Skeletal muscle tissue (tissue), 4 donors: ENCODE results near the gene TEX22. TPM values are rescaled to one million over a fixed set of nuclear protein-coding genes. Genes with fewer than 3 reads are reported as not detected.

Source experiments
- H3K27ac ChIP-seq: one replicate; pipeline ENCODE4 v1.7.0; 2013; ENCODE audit warnings: mild to moderate bottlenecking, low read depth, low read length, inconsistent platforms
- H3K27me3 ChIP-seq, 3 donors: one replicate each; pipeline ENCODE4 v1.7.0; 2013; ENCODE audit warnings: low read length in 3 of 3; ENCODE audit not compliant: control insufficient read depth in 3 of 3, insufficient read depth in 3 of 3
- H3K36me3 ChIP-seq, 3 donors: one replicate each; pipeline ENCODE4 v1.7.0; 2013; ENCODE audit warnings: low read length in 3 of 3; ENCODE audit not compliant: control insufficient read depth in 3 of 3, insufficient read depth in 3 of 3
- H3K4me1 ChIP-seq, 3 donors: one replicate each; pipeline ENCODE4 v1.7.0; 2013; ENCODE audit warnings: low read length in 3 of 3, mild to moderate bottlenecking in 3 of 3; ENCODE audit not compliant: control insufficient read depth in 3 of 3, insufficient read depth in 3 of 3
- H3K4me3 ChIP-seq, 3 donors: one replicate each; pipeline ENCODE4 v1.7.0; 2013; ENCODE audit warnings: low read length in 3 of 3
- H3K9ac ChIP-seq, 3 donors: one replicate each; pipeline ENCODE4 v1.7.0; 2013; ENCODE audit warnings: low read length in 3 of 3, mild to moderate bottlenecking in 3 of 3, moderate library complexity in 2 of 3, low read depth in 1 of 3
- H3K9me3 ChIP-seq, 3 donors: one replicate each; pipeline ENCODE4 v1.7.0; 2013; ENCODE audit warnings: low read length in 3 of 3; ENCODE audit not compliant: control insufficient read depth in 3 of 3
- total RNA-seq: library from RNA; depleted of rRNA; stranded (reverse); fragments of >200 nt; gene quantifications from one replicate; pipeline ENCODE4 v1.2.3, GENCODE V29; 2014
- donor health status: Osteomylitis.

The TEX22 gene
- total RNA-seq, 1 donor from 2014 or later: under 0.01 TPM

DNA sequence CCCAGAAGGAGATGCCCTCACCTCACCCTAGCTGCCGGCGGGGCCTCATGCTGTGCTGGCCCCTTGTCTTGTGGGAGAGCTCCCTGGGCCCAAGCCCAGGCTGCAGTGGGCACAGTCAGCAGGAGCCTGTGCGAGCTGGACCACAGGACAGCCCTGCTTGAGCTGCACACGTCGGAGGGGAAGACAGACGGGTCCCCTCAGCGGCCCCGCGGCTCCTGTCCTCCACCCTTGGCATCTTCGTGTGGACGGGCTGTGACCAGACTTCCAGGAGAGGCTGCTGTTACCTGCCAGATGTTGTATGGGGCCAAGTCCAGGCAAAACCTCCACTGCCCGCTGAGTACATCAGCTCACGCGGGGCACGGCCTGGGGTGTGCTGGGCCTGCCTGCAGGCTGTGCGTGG, 9.4 kb upstream of the TEX22 start:
- Histone ChIP-seq H3K36me3 (peaks cover 19 to 38% (median 35%) of the 10 kb centered on the region in 3 donors), H3K27ac (no peak overlapping the region), H3K9ac (peak overlapping the region in 1 of 3 donors; percentile 54), H3K27me3 (no peaks in the 10 kb centered on the region), H3K4me3 (no peak overlapping the region), H3K9me3 (no peaks in the 10 kb centered on the region), H3K4me1 (peaks cover 16 to 36% (median 23%) of the 10 kb centered on the region in 3 donors)

GRCh38 chr14:105389534-105389933, 8.8 kb upstream of the TEX22 start:
- Histone ChIP-seq H3K36me3 (peaks cover 17 to 37% (median 31%) of the 10 kb centered on the region in 3 donors), H3K27me3 (no peaks in the 10 kb centered on the region), H3K4me3 (no peak overlapping the region), H3K27ac (peak overlapping the region; percentile 56), H3K9me3 (no peaks in the 10 kb centered on the region), H3K4me1 (peaks cover 16 to 36% (median 23%) of the 10 kb centered on the region in 3 donors), H3K9ac (peak overlapping the region in 1 of 3 donors; percentile 54)

- no peaks in the 10 kb centered on the region for H3K27me3 ChIP-seq
- peak overlapping the region in 1 of 3 donors; percentile 54 for H3K9ac ChIP-seq
- peak overlapping the region; percentile 56 for H3K27ac ChIP-seq
- peaks cover 16 to 36% (median 23%) of the 10 kb centered on the region in 3 donors for H3K4me1 ChIP-seq
- no peak overlapping the region for H3K4me3 ChIP-seq
- H3K36me3 ChIP-seq: peaks cover 19 to 36% (median 25%) of the 10 kb centered on the region in 3 donors
- no peaks in the 10 kb centered on the region for H3K9me3 ChIP-seq
Measured at GRCh38 chr14:105389976-105390848, 8.1 kb upstream of the TEX22 start.

GRCh38 chr14:105390849-105391500, 7.4 kb upstream of the TEX22 start:
- H3K4me3 ChIP-seq: no peak overlapping the region

DNA sequence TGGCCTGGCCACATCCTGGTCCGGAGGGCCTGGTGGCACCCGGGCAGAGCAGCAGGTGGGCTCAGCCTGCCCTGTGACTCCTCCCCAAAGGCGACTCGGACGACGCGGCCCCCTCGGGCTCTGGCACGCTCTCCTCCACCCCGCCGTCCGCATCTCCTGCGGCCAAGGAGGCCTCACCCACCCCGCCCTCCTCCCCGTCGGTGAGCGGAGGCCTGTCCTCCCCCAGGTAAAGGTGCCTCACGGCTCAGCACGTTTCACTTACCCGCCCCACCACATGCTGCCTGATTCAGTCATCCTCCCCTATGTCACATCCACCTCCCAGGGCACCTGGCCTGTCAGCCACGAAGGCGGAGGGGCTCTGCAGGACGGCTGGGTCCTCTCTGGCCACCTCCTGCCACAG, 6.8 kb upstream of the TEX22 start:
- H3K4me1 ChIP-seq: peaks cover 16 to 36% (median 23%) of the 10 kb centered on the region in 3 donors
- no peaks in the 10 kb centered on the region for H3K9me3 ChIP-seq
- H3K36me3 ChIP-seq: peaks cover 13 to 29% (median 21%) of the 10 kb centered on the region in 3 donors
- no peak overlapping the region for H3K9ac ChIP-seq
- H3K27ac ChIP-seq: no peak overlapping the region
- no peak overlapping the region for H3K4me3 ChIP-seq
- no peaks in the 10 kb centered on the region for H3K27me3 ChIP-seq

More at GRCh38 chr14:105390849-105391500, 7.4 kb upstream of the TEX22 start:
- Histone ChIP-seq H3K9ac (peak overlapping the region in 1 of 3 donors; percentile 54), H3K27ac (peak overlapping the region; percentile 56), H3K36me3 (peaks cover 14 to 34% (median 21%) of the 10 kb centered on the region in 3 donors), H3K27me3 (no peaks in the 10 kb centered on the region), H3K9me3 (no peaks in the 10 kb centered on the region), H3K4me1 (peaks cover 16 to 36% (median 23%) of the 10 kb centered on the region in 3 donors)

DNA sequence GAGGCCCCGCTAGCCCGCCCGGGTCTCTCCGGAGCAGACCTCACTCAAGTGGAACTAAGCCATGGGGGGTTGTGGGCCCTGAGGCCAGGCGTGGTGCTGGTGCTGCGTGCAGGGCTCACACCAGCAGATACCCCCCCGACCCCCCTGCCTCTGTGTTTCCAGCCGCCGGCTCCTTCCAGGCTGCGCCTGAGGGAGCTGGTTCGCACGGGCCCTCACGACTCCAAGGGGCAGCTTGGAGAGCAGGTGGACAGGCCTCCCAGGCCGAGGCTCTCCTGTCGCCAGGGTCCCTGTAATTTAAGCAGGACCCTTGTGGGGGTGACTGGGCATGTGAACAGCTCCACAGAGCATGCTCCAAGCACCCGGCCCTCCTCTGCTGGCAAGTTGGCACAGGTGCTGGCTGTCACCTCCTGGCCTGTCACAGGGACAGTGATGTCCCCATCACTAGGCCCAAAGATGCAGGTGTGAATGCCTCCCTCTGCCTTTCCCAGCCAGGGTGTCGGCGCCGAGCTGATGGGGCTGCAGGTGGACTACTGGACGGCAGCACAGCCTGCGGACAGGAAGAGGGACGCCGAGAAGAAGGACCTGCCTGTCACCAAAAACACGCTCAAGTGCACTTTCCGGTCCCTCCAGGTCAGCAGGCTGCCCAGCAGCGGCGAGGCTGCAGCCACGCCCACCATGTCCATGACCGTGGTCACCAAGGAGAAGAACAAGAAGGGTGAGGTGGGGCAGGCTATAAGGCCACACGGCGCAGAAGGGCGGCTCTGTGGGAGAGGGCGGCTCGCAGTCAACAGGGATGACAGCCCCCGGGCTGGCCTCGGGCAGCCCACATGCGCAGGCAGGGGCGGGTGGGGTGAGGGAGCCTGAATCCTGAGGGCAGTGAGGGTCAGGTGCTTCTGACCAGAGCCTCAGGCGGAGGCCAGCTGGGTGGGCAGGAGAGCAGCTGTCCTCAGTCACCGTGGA, 5.9 kb upstream of the TEX22 start:
- H3K36me3 ChIP-seq: peaks cover 10 to 22% (median 18%) of the 10 kb centered on the region in 3 donors
- no peak overlapping the region for H3K27ac ChIP-seq
- H3K4me1 ChIP-seq: peaks cover 18 to 43% (median 29%) of the 10 kb centered on the region in 3 donors
- H3K9ac ChIP-seq: no peak overlapping the region
- no peaks in the 10 kb centered on the region for H3K27me3 ChIP-seq
- no peaks in the 10 kb centered on the region for H3K9me3 ChIP-seq
- no peak overlapping the region for H3K4me3 ChIP-seq

GRCh38 chr14:105393151-105393550, 5.2 kb upstream of the TEX22 start:
- Histone ChIP-seq H3K9ac (no peak overlapping the region), H3K4me1 (peaks cover 24 to 43% (median 33%) of the 10 kb centered on the region in 3 donors), H3K4me3 (no peak overlapping the region), H3K27ac (no peak overlapping the region), H3K36me3 (peaks cover 6 to 20% (median 14%) of the 10 kb centered on the region in 3 donors), H3K9me3 (no peaks in the 10 kb centered on the region), H3K27me3 (no peaks in the 10 kb centered on the region)

GRCh38 chr14:105394714-105395537, 3.4 kb upstream of the TEX22 start:
- H3K27me3 ChIP-seq: no peaks in the 10 kb centered on the region
- H3K4me1 ChIP-seq: peaks cover 25 to 38% (median 33%) of the 10 kb centered on the region in 3 donors
- no peak overlapping the region for H3K27ac ChIP-seq
- H3K4me3 ChIP-seq: no peak overlapping the region
- no peak overlapping the region for H3K9ac ChIP-seq
- no peaks in the 10 kb centered on the region for H3K9me3 ChIP-seq
- peaks cover 4 to 26% (median 14%) of the 10 kb centered on the region in 3 donors for H3K36me3 ChIP-seq

DNA sequence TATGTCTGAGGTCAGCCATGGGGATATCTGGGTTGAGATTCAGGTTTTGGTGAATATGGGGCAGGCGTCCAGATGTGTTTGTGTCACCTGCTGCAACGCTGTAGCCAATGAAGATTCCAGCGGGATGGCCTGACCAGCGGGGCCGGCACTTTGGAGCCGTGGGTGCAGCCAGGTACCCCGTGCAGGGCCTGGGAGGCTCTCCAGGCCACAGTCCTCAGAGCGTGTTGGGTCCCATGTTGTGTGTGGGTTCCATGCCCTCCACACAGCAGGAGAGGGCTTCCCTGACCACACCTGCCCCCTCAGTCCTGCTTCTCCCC, 2.8 kb upstream of the TEX22 start:
- H3K36me3 ChIP-seq: peaks cover 4 to 32% (median 16%) of the 10 kb centered on the region in 3 donors
- H3K9me3 ChIP-seq: no peaks in the 10 kb centered on the region
- no peak overlapping the region for H3K9ac ChIP-seq
- peaks cover 23 to 37% (median 33%) of the 10 kb centered on the region in 3 donors for H3K4me1 ChIP-seq
- H3K4me3 ChIP-seq: no peak overlapping the region
- no peak overlapping the region for H3K27ac ChIP-seq
- no peaks in the 10 kb centered on the region for H3K27me3 ChIP-seq
